HG02588 (cell line): ENCODE data around the gene TNFSF13.

Source experiments
- ATAC-seq: cut with Tn5 transposase; IDR thresholded peaks from one replicate; pipeline ENCODE4 v1.9.1; 2021; ENCODE audit warnings: mild to moderate bottlenecking, moderate library complexity; ENCODE audit not compliant: unreplicated experiment

The TNFSF13 gene

DNA sequence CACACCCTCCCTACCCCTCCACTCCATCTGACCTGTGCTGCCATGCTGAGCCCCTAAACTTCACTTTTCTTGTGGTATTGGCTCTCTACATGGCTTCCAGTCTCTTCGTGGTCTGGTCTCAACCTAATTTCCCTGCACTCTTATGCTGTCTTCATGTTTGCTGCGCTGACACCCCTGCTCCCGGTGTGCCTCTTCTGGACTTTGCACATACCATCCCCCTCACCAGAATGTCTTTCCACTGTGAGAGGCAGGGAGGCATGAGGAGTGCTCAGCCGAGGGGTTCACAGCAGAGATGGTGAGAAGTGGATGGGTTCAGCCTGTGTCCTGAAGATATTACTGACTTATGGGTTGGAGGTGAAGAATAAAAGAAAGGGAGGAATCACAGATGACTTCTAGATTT is 7.2 kb upstream of the TNFSF13 start:
- no peak for ATAC-seq

- peak; percentile 46 for ATAC-seq
Measured at GRCh38 chr17:7552621-7553051, 5.9 kb upstream of the TNFSF13 start.

- ATAC-seq: no peak
Measured at GRCh38 chr17:7553356-7553755, 5.2 kb upstream of the TNFSF13 start.

DNA sequence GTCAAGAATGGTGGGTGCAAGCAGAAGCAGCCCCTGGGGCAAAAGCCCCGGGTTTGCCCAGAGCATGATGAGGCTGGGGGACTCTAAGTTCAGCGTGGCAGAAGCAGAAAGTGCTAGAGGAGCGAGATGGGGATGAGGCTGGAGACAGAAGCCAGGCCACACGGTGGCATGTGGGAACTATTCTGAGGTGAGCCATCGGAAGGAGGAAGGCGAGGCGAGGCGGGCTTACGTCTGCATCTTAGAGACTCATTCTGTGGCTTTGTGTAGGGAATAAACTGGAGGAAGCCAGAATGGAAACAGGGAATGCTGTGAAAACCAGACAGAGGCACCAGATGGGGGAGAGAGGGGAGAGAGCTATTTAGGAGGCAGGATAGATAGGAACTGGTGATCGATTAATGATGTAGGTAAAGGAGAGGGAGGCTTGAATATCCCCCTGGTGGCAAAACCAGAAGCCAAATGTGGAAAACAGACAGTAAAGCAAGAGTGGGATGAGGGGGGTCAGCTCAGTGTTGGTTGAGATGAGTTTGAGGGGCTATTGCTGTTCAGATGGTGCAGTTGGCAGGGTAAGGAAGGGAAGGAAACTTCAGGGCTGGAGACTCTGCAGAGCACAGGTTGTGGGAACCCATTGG is 3.1 kb upstream of the TNFSF13 start:
- ATAC-seq: no peak

GRCh38 chr17:7556627-7557026 is 1.9 kb upstream of the TNFSF13 start:
- ATAC-seq: no peak

DNA sequence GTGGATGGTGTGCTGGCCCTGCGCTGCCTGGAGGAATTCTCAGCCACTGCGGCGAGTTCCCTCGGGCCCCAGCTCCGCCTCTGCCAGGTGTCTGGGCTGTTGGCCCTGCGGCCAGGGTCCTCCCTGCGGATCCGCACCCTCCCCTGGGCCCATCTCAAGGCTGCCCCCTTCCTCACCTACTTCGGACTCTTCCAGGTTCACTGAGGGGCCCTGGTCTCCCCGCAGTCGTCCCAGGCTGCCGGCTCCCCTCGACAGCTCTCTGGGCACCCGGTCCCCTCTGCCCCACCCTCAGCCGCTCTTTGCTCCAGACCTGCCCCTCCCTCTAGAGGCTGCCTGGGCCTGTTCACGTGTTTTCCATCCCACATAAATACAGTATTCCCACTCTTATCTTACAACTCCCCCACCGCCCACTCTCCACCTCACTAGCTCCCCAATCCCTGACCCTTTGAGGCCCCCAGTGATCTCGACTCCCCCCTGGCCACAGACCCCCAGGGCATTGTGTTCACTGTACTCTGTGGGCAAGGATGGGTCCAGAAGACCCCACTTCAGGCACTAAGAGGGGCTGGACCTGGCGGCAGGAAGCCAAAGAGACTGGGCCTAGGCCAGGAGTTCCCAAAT is 1.3 kb upstream of the TNFSF13 start:
- ATAC-seq: no peak

DNA sequence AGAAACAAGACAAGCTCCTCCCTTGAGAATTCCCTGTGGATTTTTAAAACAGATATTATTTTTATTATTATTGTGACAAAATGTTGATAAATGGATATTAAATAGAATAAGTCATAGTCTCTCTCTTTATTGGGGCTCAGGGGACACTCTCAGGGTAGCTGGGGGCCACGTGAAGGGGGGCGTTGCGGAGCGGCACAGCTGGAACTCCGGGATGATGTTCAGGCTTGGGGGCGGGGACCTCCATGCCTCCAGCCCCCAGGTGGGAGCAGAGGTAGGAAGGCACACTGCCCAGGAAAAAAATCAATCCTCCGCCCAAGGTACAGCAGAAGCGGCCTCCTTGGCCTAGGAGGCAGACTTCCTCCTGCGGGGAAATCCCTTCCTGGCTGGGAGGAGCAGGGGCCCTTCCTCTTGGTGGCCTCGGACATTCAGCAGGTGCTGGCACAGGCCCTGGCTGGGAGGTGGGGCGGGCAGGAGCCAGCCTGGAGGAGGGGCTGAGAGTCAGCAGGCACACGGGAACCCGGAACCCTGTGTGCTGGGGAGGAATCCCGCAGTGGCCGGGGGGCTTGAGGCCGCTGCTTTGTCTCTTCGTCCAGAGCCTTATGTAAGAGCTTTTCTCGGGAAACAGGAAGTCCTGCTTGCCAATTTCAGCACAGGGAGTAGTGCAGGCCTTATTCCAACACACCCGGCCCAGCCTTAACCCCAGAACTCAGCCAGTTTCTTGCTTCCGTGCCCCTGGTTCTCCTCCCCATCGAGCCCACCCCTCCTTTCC is 591 bp upstream of the TNFSF13 start:
- no peak for ATAC-seq

GRCh38 chr17:7559320-7560171 is 996 bp downstream of the TNFSF13 start:
- ATAC-seq: no peak

GRCh38 chr17:7560172-7561027 is 1.9 kb downstream of the TNFSF13 start:
- no peak for ATAC-seq

- ATAC-seq: peak; percentile 33
Measured at GRCh38 chr17:7561028-7561575, 2.6 kb downstream of the TNFSF13 start.

GRCh38 chr17:7561589-7562207 is 3.1 kb downstream of the TNFSF13 start, which contains the start of gene SENP3:
SENP3 (plus strand) TSS chr17:7561919; CDS start chr17:7563077, 1,158 bp downstream.
- ATAC-seq: peak; percentile 65

- ATAC-seq: peak; percentile 8
Measured at GRCh38 chr17:7562208-7562605, 3.7 kb downstream of the TNFSF13 start.

DNA sequence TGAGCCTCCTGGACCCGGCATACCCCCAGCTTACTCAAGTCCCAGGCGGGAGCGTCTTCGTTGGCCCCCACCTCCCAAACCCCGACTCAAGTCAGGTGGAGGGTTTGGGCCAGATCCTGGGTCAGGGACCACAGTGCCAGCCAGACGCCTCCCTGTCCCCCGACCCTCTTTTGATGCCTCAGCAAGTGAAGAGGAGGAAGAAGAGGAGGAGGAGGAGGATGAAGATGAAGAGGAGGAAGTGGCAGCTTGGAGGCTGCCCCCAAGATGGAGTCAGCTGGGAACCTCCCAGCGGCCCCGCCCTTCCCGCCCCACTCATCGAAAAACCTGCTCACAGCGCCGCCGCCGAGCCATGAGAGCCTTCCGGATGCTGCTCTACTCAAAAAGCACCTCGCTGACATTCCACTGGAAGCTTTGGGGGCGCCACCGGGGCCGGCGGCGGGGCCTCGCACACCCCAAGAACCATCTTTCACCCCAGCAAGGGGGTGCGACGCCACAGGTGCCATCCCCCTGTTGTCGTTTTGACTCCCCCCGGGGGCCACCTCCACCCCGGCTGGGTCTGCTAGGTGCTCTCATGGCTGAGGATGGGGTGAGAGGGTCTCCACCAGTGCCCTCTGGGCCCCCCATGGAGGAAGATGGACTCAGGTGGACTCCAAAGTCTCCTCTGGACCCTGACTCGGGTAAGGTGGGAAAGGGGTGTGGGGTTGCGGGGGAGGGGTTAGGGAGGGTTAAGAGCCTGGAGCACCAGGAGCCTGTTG is 4.7 kb downstream of the TNFSF13 start:
- ATAC-seq: no peak

DNA sequence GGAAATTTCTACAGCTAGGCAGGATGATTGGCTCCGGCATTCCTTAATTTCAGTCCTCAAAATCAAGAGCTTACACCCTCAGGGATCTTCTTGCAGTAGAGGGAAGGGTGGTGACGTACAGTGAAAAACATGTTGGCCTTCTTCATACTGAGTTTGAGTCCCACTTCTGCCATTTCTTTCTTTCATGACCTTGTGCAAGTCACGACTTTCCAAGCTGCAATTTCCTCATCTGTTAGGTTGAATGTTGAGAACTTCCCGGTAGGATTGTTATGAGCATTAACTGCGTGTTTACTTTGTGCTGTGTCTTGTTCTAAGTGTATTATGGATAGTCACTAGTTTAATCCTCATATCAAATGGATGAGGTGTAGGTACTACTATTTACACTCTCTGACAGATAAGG is 11.0 kb downstream of the TNFSF13 start:
- no peak for ATAC-seq

- ATAC-seq: no peak
Measured at GRCh38 chr17:7570351-7570750, 11.8 kb downstream of the TNFSF13 start.

GRCh38 chr17:7572338-7572587 is 13.7 kb downstream of the TNFSF13 start:
- no peak for ATAC-seq

- peak; percentile 80 for ATAC-seq
Measured at GRCh38 chr17:7572588-7573323, 14.2 kb downstream of the TNFSF13 start.
